ENCODE results near the gene CCDC32. TPM values are rescaled to one million over a fixed set of nuclear protein-coding genes. Genes with fewer than 3 reads are reported as not detected.
"Not testable (repeated sequence)": the region's sequence is repeated elsewhere in the genome, so short reads cannot be mapped to it uniquely, and the experiment has no call there.

CCDC32 gene
- total RNA-seq, 1 experiment from 2014 or later, result 8.9 TPM

GRCh38 chr15:40582726-40583246, 17.9 kb upstream of the CCDC32 start:
- no peaks in the 10 kb centered on the region for H3K23me2 ChIP-seq (ENCODE audit: insufficient read length, low read depth, low read length, poor library complexity, severe bottlenecking)
- H3K18ac ChIP-seq (ENCODE audit: insufficient read length, low read depth, low read length), result no peak overlapping the region
- peak; percentile 60 for DNase-seq
- TF ChIP-seq, protein P1, sequence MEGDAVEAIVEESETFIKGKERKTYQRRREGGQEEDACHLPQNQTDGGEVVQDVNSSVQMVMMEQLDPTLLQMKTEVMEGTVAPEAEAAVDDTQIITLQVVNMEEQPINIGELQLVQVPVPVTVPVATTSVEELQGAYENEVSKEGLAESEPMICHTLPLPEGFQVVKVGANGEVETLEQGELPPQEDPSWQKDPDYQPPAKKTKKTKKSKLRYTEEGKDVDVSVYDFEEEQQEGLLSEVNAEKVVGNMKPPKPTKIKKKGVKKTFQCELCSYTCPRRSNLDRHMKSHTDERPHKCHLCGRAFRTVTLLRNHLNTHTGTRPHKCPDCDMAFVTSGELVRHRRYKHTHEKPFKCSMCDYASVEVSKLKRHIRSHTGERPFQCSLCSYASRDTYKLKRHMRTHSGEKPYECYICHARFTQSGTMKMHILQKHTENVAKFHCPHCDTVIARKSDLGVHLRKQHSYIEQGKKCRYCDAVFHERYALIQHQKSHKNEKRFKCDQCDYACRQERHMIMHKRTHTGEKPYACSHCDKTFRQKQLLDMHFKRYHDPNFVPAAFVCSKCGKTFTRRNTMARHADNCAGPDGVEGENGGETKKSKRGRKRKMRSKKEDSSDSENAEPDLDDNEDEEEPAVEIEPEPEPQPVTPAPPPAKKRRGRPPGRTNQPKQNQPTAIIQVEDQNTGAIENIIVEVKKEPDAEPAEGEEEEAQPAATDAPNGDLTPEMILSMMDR (conservative IDR thresholded peaks at IDR 0.05), result no peak
- H3K4me1 ChIP-seq (ENCODE audit: insufficient read depth, low read length), result no peaks in the 10 kb centered on the region
- H3K27me3 ChIP-seq (ENCODE audit: insufficient read depth, low read length), result no peaks in the 10 kb centered on the region
- no CpG with 5 or more reads among the region's 8 CpGs for WGBS (ENCODE audit: extremely low coverage, insufficient read length, low lambda C conversion rate)
- Mint-ChIP-seq H3K27me3 (ENCODE audit: low read depth) (peaks cover 9% of the 10 kb centered on the region), H3K9me3 (peaks cover 2% of the 10 kb centered on the region in 2 experiments; a peak in 2 of 5 replicates), H3K36me3 (ENCODE audit: insufficient read depth in 1 of 3, low read depth in 3 of 3) (no peaks in the 10 kb centered on the region), H3K4me1 (peaks cover 2% of the 10 kb centered on the region in 2 experiments; a peak in 2 of 4 replicates), H3K27ac (no peak overlapping the region), H3K4me3 (no peak overlapping the region)
- H2AK5ac ChIP-seq (ENCODE audit: insufficient read length, low read length), result no peak overlapping the region
- H4K8ac ChIP-seq (replicated peaks; ENCODE audit: insufficient read length, low read depth, low read length), result no peak overlapping the region
- H2AFZ ChIP-seq (ENCODE audit: low read length), result peak overlapping the region; percentile 44
- H2BK20ac ChIP-seq (ENCODE audit: low read depth, low read length, poor library complexity, severe bottlenecking), result no peak overlapping the region
- no peak overlapping the region for H3K56ac ChIP-seq (ENCODE audit: insufficient read length, low read depth, low read length)
- H3T11ph ChIP-seq (ENCODE audit: low read length), result no peak overlapping the region
- no peak overlapping the region for H4K5ac ChIP-seq (ENCODE audit: insufficient read length, low read depth, low read length)
- no peak overlapping the region for H3K4ac ChIP-seq (ENCODE audit: low read depth, low read length)
- H2BK5ac ChIP-seq (ENCODE audit: insufficient read length, low read length), result no peak overlapping the region
- H2BK15ac ChIP-seq (ENCODE audit: low read depth, low read length), result no peak overlapping the region
- no peaks in the 10 kb centered on the region for H4K20me1 ChIP-seq (ENCODE audit: control insufficient read depth, insufficient read depth, insufficient read length)
- H3K4me2 ChIP-seq (ENCODE audit: insufficient read depth, insufficient read length, low read length), result no peak overlapping the region
- H2BK120ac ChIP-seq (ENCODE audit: low read depth, low read length, poor library complexity, severe bottlenecking), result no peak overlapping the region
- H4K91ac ChIP-seq (ENCODE audit: insufficient read length, low read depth, low read length), result no peak overlapping the region
- no peak overlapping the region for H3K9ac ChIP-seq (ENCODE audit: extremely low read depth, insufficient read length, low read length)
- no peak overlapping the region for H2BK12ac ChIP-seq (ENCODE audit: insufficient read length, low read depth, low read length)
- no peak overlapping the region for H3K27ac ChIP-seq (ENCODE audit: insufficient read length, low read depth, low read length)
- no peaks in the 10 kb centered on the region for H3K79me1 ChIP-seq (ENCODE audit: insufficient read depth, low read depth, low read length, poor library complexity, severe bottlenecking)
- H3K9me3 ChIP-seq (ENCODE audit: control insufficient read depth, low read depth, low read length), result no peaks in the 10 kb centered on the region
- no peak overlapping the region for H3K23ac ChIP-seq (ENCODE audit: insufficient read length, low read depth, low read length)
- H3K14ac ChIP-seq (ENCODE audit: insufficient read depth, low read length), result no peak overlapping the region
- no peaks in the 10 kb centered on the region for H3K79me2 ChIP-seq (ENCODE audit: insufficient read depth, low read length)

DNA sequence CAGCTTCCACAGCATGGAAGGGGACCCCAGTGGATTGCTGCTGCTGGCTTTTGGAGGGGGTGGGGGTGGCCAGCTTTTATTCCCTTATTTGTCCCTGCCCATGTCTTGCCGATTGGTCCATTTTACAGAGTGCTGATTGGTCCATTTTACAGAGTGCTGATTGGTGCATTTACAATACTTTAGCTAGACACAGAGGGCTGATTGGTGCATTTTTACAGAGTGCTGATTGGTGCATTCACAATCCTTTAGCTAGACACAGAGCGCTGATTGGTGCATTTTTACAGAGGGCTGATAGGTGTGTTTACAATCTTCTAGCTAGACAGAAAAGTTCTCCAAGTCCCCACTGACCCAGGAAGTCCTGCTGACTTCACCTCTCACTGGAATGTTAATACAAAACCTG, 17.0 kb upstream of the CCDC32 start:
- H3K4me1 ChIP-seq (ENCODE audit: insufficient read depth, low read length); H3K4me1 Mint-ChIP-seq; H3K56ac ChIP-seq (ENCODE audit: insufficient read length, low read depth, low read length); H3K27ac ChIP-seq (ENCODE audit: insufficient read length, low read depth, low read length); H3K27me3 ChIP-seq (ENCODE audit: insufficient read depth, low read length); H3K23ac ChIP-seq (ENCODE audit: insufficient read length, low read depth, low read length); DNase-seq; H3K27ac Mint-ChIP-seq; H2BK20ac ChIP-seq (ENCODE audit: low read depth, low read length, poor library complexity, severe bottlenecking); H2BK120ac ChIP-seq (ENCODE audit: low read depth, low read length, poor library complexity, severe bottlenecking); H2AK5ac ChIP-seq (ENCODE audit: insufficient read length, low read length); H3K4me3 Mint-ChIP-seq; H3K14ac ChIP-seq (ENCODE audit: insufficient read depth, low read length); H4K91ac ChIP-seq (ENCODE audit: insufficient read length, low read depth, low read length); H2AFZ ChIP-seq (ENCODE audit: low read length); H3K9me3 Mint-ChIP-seq; H3K18ac ChIP-seq (ENCODE audit: insufficient read length, low read depth, low read length); H4K8ac ChIP-seq (replicated peaks; ENCODE audit: insufficient read length, low read depth, low read length); H3K23me2 ChIP-seq (ENCODE audit: insufficient read length, low read depth, low read length, poor library complexity, severe bottlenecking); H3K4me2 ChIP-seq (ENCODE audit: insufficient read depth, insufficient read length, low read length); H3K79me2 ChIP-seq (ENCODE audit: insufficient read depth, low read length); H3K79me1 ChIP-seq (ENCODE audit: insufficient read depth, low read depth, low read length, poor library complexity, severe bottlenecking); H4K5ac ChIP-seq (ENCODE audit: insufficient read length, low read depth, low read length); H3K27me3 Mint-ChIP-seq (ENCODE audit: low read depth); H3K9me3 ChIP-seq (ENCODE audit: control insufficient read depth, low read depth, low read length); H3K9ac ChIP-seq (ENCODE audit: extremely low read depth, insufficient read length, low read length); H4K20me1 ChIP-seq (ENCODE audit: control insufficient read depth, insufficient read depth, insufficient read length); H2BK12ac ChIP-seq (ENCODE audit: insufficient read length, low read depth, low read length); H3T11ph ChIP-seq (ENCODE audit: low read length); H2BK15ac ChIP-seq (ENCODE audit: low read depth, low read length); H2BK5ac ChIP-seq (ENCODE audit: insufficient read length, low read length); H3K4ac ChIP-seq (ENCODE audit: low read depth, low read length); H3K36me3 Mint-ChIP-seq (ENCODE audit: insufficient read depth in 1 of 3, low read depth in 3 of 3): not testable (repeated sequence)
- WGBS (ENCODE audit: extremely low coverage, insufficient read length, low lambda C conversion rate), result no CpG with 5 or more reads among the region's 2 CpGs

Data from H9 (cell line).